ENCODE results near the gene NEURL1.

DNA sequence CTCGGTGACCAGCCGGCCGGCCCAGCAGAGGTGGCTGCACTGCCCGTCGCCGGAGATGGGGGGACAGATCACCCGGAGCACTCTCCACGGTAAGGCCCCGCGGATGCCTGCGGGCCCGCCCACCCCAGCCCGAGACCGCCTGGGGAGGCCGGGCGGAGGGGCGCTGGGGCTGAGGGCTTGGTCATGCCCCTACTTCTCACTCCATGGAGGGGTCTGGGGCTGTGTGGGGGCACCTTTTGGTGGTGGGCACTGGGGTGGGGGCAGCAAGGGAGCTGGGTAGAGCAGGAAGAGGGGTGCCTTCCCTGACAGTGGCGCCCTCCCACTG lies 61.8 kb downstream of the NEURL1 start:
- TF ChIP-seq, protein P1, sequence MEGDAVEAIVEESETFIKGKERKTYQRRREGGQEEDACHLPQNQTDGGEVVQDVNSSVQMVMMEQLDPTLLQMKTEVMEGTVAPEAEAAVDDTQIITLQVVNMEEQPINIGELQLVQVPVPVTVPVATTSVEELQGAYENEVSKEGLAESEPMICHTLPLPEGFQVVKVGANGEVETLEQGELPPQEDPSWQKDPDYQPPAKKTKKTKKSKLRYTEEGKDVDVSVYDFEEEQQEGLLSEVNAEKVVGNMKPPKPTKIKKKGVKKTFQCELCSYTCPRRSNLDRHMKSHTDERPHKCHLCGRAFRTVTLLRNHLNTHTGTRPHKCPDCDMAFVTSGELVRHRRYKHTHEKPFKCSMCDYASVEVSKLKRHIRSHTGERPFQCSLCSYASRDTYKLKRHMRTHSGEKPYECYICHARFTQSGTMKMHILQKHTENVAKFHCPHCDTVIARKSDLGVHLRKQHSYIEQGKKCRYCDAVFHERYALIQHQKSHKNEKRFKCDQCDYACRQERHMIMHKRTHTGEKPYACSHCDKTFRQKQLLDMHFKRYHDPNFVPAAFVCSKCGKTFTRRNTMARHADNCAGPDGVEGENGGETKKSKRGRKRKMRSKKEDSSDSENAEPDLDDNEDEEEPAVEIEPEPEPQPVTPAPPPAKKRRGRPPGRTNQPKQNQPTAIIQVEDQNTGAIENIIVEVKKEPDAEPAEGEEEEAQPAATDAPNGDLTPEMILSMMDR (IDR thresholded peaks at IDR 0.05) = no peak
- no peak for TF ChIP-seq POLR2AphosphoS5 (IDR thresholded peaks at IDR 0.05)

Data from esophagus muscularis mucosa (tissue), 3 donors.